Mesendoderm (in vitro differentiated cells): ENCODE measurements around the gene ITGAV.
A peak's percentile ranks its signal among the peaks of the same experiment; 100 is the strongest.
"Not testable (repeated sequence)": the region's sequence is repeated elsewhere in the genome, so short reads cannot be mapped to it uniquely, and the experiment has no call there.

Experiments used
- DNase-seq: peaks from one replicate; pipeline ENCODE4 v3.0.0; 2013
- H2AK5ac ChIP-seq: 2 replicates; pipeline ENCODE4 v1.6.1; 2013; ENCODE audit warnings: low read length, inconsistent platforms
- H2BK120ac ChIP-seq: 2 replicates; pipeline ENCODE4 v1.6.1; 2013; ENCODE audit warnings: low read depth, mild to moderate bottlenecking, low read length, moderate library complexity, mixed read lengths
- H2BK15ac ChIP-seq: replicated peaks from 2 replicates; pipeline ENCODE4 v1.6.1; 2013; ENCODE audit warnings: low read depth, mild to moderate bottlenecking, moderate library complexity
- H2BK5ac ChIP-seq: 2 replicates; pipeline ENCODE4 v1.6.1; 2013; ENCODE audit warnings: low read length, inconsistent platforms
- H3K18ac ChIP-seq: 2 replicates; pipeline ENCODE4 v1.6.1; 2013; ENCODE audit warnings: mild to moderate bottlenecking, low read length, mixed read lengths
- H3K23ac ChIP-seq: one replicate; pipeline ENCODE4 v1.6.1; 2013; ENCODE audit warnings: low read length
- H3K27ac ChIP-seq: 2 replicates; pipeline ENCODE4 v1.5.1; 2013; ENCODE audit warnings: low read depth, mild to moderate bottlenecking, inconsistent platforms, low read length, moderate library complexity
- H3K27me3 ChIP-seq: 2 replicates; pipeline ENCODE4 v1.6.1; 2013; ENCODE audit warnings: low read length, control low read depth, mild to moderate bottlenecking, inconsistent platforms; ENCODE audit not compliant: insufficient read depth, poor library complexity
- H3K36me3 ChIP-seq: 2 replicates; pipeline ENCODE4 v1.6.1; 2013; ENCODE audit warnings: low read length, inconsistent platforms; ENCODE audit not compliant: control insufficient read depth, insufficient read depth
- H3K4ac ChIP-seq: one replicate; pipeline ENCODE4 v1.6.1; 2013; ENCODE audit warnings: low read depth, mild to moderate bottlenecking, low read length, moderate library complexity
- H3K4me1 ChIP-seq: 2 replicates; pipeline ENCODE4 v1.6.1; 2013; ENCODE audit warnings: low read depth, low read length, inconsistent platforms; ENCODE audit not compliant: control insufficient read depth
- H3K4me2 ChIP-seq: 2 replicates; pipeline ENCODE4 v1.6.1; 2013; ENCODE audit warnings: low read length
- H3K4me3 ChIP-seq: 2 replicates; pipeline ENCODE4 v1.5.1; 2013; ENCODE audit warnings: mild to moderate bottlenecking, low read length
- H3K56ac ChIP-seq: one replicate; pipeline ENCODE4 v1.6.1; 2013; ENCODE audit warnings: low read length
- H3K79me1 ChIP-seq: 2 replicates; pipeline ENCODE4 v1.6.1; 2013; ENCODE audit warnings: low read length, inconsistent platforms
- H3K79me2 ChIP-seq: 2 replicates; pipeline ENCODE4 v1.6.1; 2013; ENCODE audit warnings: mild to moderate bottlenecking, low read length; ENCODE audit not compliant: control insufficient read depth, insufficient read depth
- H3K9ac ChIP-seq: 2 replicates; pipeline ENCODE4 v1.6.1; 2013; ENCODE audit warnings: low read length, inconsistent platforms
- H4K5ac ChIP-seq: one replicate; pipeline ENCODE4 v1.6.1; 2013; ENCODE audit warnings: low read length
- H4K8ac ChIP-seq: one replicate; pipeline ENCODE4 v1.6.1; 2013; ENCODE audit warnings: low read depth, mild to moderate bottlenecking, control low read depth, low read length, moderate library complexity
- WGBS: extraction: QIAGEN DNeasy Blood & Tissue Kit; methylation state at CpG from one replicate; pipeline ENCODE4 v1.1.7; 2013; ENCODE audit warnings: low lambda C conversion rate, missing lambda C conversion rate; ENCODE audit not compliant: insufficient coverage; ENCODE audit errors: extremely low coverage; 5-methylcytosine and 5-hydroxymethylcytosine counted together

Gene ITGAV

GRCh38 chr2:186569127-186569526 is 20.7 kb upstream of the ITGAV start:
- H3K56ac ChIP-seq, H3K27me3 ChIP-seq, H3K79me2 ChIP-seq, H3K36me3 ChIP-seq, H2BK15ac ChIP-seq, H3K4me2 ChIP-seq, DNase-seq, H3K4ac ChIP-seq, H3K9ac ChIP-seq, H3K4me3 ChIP-seq, H3K79me1 ChIP-seq, H4K8ac ChIP-seq, H2BK5ac ChIP-seq, H3K4me1 ChIP-seq, H3K18ac ChIP-seq, H2AK5ac ChIP-seq, H2BK120ac ChIP-seq, H3K23ac ChIP-seq, H4K5ac ChIP-seq, H3K27ac ChIP-seq: not testable (repeated sequence)
- no CpG with 5 or more reads among the region's 1 CpG for WGBS

DNA sequence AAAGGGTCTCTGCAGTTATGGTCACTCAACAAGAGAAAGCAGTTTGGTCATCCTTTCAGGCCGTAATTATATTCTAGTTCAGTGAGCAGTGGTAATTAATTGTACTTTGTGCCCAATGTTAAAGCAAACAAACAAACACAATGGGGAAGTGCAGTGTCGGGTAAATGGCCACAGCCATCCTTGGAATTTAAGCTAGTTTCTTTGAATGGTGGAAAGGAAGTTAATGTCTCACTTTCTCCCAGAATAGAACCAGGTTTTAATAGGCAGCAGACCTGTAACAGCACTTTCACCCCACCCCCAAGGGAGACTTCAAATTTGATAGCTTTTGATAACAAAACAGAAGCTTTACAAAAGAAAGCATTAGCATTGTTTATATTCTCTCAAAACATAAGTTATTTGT is 20.0 kb upstream of the ITGAV start:
- Histone ChIP-seq H3K27me3 (no peaks in the 10 kb centered on the region), H3K79me2 (no peaks in the 10 kb centered on the region), H3K56ac (no peak overlapping the region), H4K8ac (no peak overlapping the region), H3K18ac (no peak overlapping the region), H3K79me1 (no peaks in the 10 kb centered on the region), H3K27ac (no peak overlapping the region), H3K4me1 (peaks cover 1% of the 10 kb centered on the region), H2BK5ac (no peak overlapping the region), H3K23ac (no peak overlapping the region), H3K4me3 (no peak overlapping the region), H4K5ac (no peak overlapping the region), H3K4me2 (no peak overlapping the region), H3K36me3 (no peaks in the 10 kb centered on the region), H2AK5ac (no peak overlapping the region), H3K9ac (no peak overlapping the region), H2BK120ac (no peak overlapping the region), H3K4ac (no peak overlapping the region), H2BK15ac (no peak overlapping the region)
- peak; percentile 68 for DNase-seq
- no CpG with 5 or more reads among the region's 2 CpGs for WGBS

GRCh38 chr2:186570604-186571003 is 19.3 kb upstream of the ITGAV start:
- H3K56ac ChIP-seq = no peak overlapping the region
- H3K4ac ChIP-seq = no peak overlapping the region
- H3K4me2 ChIP-seq = no peak overlapping the region
- peak overlapping the region; percentile 60 for H3K18ac ChIP-seq
- H3K79me2 ChIP-seq = no peaks in the 10 kb centered on the region
- no peak overlapping the region for H3K4me3 ChIP-seq
- H2BK15ac ChIP-seq = peak overlapping the region; percentile 74
- no peak overlapping the region for H3K9ac ChIP-seq
- H3K79me1 ChIP-seq = no peaks in the 10 kb centered on the region
- peaks cover 1% of the 10 kb centered on the region for H3K4me1 ChIP-seq
- H3K23ac ChIP-seq = no peak overlapping the region
- no peak overlapping the region for H2AK5ac ChIP-seq
- no peak overlapping the region for H2BK120ac ChIP-seq
- H3K27ac ChIP-seq = no peak overlapping the region
- no CpG with 5 or more reads among the region's 5 CpGs for WGBS
- H4K8ac ChIP-seq = no peak overlapping the region
- no peak overlapping the region for H4K5ac ChIP-seq
- H3K27me3 ChIP-seq = no peaks in the 10 kb centered on the region
- no peaks in the 10 kb centered on the region for H3K36me3 ChIP-seq
- H2BK5ac ChIP-seq = no peak overlapping the region
- DNase-seq = peak; percentile 74

DNA sequence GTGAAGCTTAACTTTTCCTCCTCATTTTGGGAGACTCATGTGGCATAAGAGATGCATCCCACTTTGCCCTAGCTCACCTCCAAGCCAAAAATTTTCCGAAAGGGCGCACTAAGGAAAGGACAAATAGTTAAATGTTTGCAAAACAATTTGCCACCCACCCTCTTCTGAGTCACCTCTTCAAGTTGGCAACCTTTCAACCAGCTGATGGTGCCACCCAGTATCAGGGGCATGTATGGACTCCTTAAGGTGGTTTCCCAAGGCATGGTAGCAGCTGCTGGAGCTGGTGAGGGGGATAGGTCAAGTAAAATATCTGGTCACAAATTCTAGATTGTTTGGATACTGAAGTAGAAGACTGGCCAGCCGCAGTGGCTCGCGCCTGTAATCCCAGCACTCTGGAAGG is 17.2 kb upstream of the ITGAV start:
- H3K9ac ChIP-seq = no peak overlapping the region
- H3K23ac ChIP-seq = no peak overlapping the region
- no peaks in the 10 kb centered on the region for H3K79me1 ChIP-seq
- H3K79me2 ChIP-seq = no peaks in the 10 kb centered on the region
- H4K5ac ChIP-seq = no peak overlapping the region
- peak overlapping the region; percentile 65 for H4K8ac ChIP-seq
- no peak overlapping the region for H2BK120ac ChIP-seq
- H3K4me3 ChIP-seq = no peak overlapping the region
- H3K18ac ChIP-seq = peak overlapping the region; percentile 56
- WGBS = no CpG with 5 or more reads among the region's 5 CpGs
- no peak overlapping the region for H2AK5ac ChIP-seq
- H3K4me2 ChIP-seq = no peak overlapping the region
- no peak overlapping the region for H3K4ac ChIP-seq
- no peaks in the 10 kb centered on the region for H3K36me3 ChIP-seq
- no peak overlapping the region for H2BK15ac ChIP-seq
- DNase-seq = no peak
- no peak overlapping the region for H2BK5ac ChIP-seq
- H3K27ac ChIP-seq = no peak overlapping the region
- peaks cover 1% of the 10 kb centered on the region for H3K4me1 ChIP-seq
- H3K27me3 ChIP-seq = no peaks in the 10 kb centered on the region
- no peak overlapping the region for H3K56ac ChIP-seq

- no peak overlapping the region for H3K4ac ChIP-seq
- H2BK5ac ChIP-seq = no peak overlapping the region
- H3K4me2 ChIP-seq = no peak overlapping the region
- no peaks in the 10 kb centered on the region for H3K79me1 ChIP-seq
- H2BK120ac ChIP-seq = no peak overlapping the region
- WGBS = 100% methylated on average over 1 of the region's 3 CpGs
- no peak overlapping the region for H4K8ac ChIP-seq
- H3K36me3 ChIP-seq = no peaks in the 10 kb centered on the region
- no peak overlapping the region for H3K27ac ChIP-seq
- peaks cover 1% of the 10 kb centered on the region for H3K4me1 ChIP-seq
- no peaks in the 10 kb centered on the region for H3K79me2 ChIP-seq
- H3K56ac ChIP-seq = no peak overlapping the region
- no peak overlapping the region for H3K4me3 ChIP-seq
- H3K23ac ChIP-seq = no peak overlapping the region
- DNase-seq = no peak
- H4K5ac ChIP-seq = no peak overlapping the region
- no peak overlapping the region for H2BK15ac ChIP-seq
- no peak overlapping the region for H3K9ac ChIP-seq
- no peak overlapping the region for H3K18ac ChIP-seq
- H2AK5ac ChIP-seq = no peak overlapping the region
- H3K27me3 ChIP-seq = no peaks in the 10 kb centered on the region
Observed at GRCh38 chr2:186573531-186573930, 16.3 kb upstream of the ITGAV start.

DNA sequence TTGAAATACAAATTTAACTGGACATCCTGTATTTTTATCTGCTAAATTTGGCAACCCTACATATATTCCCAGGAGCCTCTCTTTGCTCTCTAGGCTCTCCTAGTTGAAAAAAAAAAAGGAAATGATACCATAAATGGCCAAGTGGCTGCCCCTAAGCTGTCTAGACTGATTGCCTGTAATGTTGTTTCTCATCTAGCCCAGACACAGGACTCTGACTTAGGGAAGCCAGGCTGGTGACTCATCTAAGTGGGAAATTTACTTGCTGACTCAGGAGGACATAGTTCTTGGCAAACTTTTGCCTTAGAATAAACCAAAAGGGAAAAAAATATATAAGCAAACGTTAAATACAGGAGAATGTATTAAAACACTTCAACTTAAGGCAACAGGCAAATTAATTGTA is 14.6 kb upstream of the ITGAV start:
- H3K4me3 ChIP-seq = no peak overlapping the region
- no peak overlapping the region for H2BK15ac ChIP-seq
- H4K8ac ChIP-seq = no peak overlapping the region
- no peak overlapping the region for H3K18ac ChIP-seq
- H3K4me2 ChIP-seq = no peak overlapping the region
- H3K79me2 ChIP-seq = no peaks in the 10 kb centered on the region
- H3K4ac ChIP-seq = no peak overlapping the region
- H2AK5ac ChIP-seq = no peak overlapping the region
- H4K5ac ChIP-seq = no peak overlapping the region
- no peak overlapping the region for H3K9ac ChIP-seq
- H3K36me3 ChIP-seq = no peaks in the 10 kb centered on the region
- H3K27ac ChIP-seq = no peak overlapping the region
- no peak overlapping the region for H3K56ac ChIP-seq
- H3K27me3 ChIP-seq = no peaks in the 10 kb centered on the region
- no peak overlapping the region for H2BK120ac ChIP-seq
- no peaks in the 10 kb centered on the region for H3K79me1 ChIP-seq
- H3K4me1 ChIP-seq = peaks cover 1% of the 10 kb centered on the region
- H3K23ac ChIP-seq = no peak overlapping the region
- WGBS = no CpG with 5 or more reads among the region's 1 CpG
- DNase-seq = peak; percentile 98
- H2BK5ac ChIP-seq = no peak overlapping the region
